Right lobe of liver (tissue), 6 donors: ENCODE results near the gene VPS33A. TPM values are rescaled to one million over a fixed set of nuclear protein-coding genes. Genes with fewer than 3 reads are reported as not detected.

Experiments
- ATAC-seq, 4 donors: fragments of 200-7000 bp; cut with Tn5 transposase; one replicate each; pipeline ENCODE4 v1.9.1; 2020; ENCODE audit warnings: mild to moderate bottlenecking in 4 of 4, moderate library complexity in 4 of 4
- DNase-seq, 3 donors: peaks; one replicate each; pipeline ENCODE4 v3.0.0-alpha.2; 2020
- H3K27ac ChIP-seq, 3 donors: fragments of 200-600 bp; one replicate each; pipeline ENCODE4 v1.8.0; 2022
- H3K27me3 ChIP-seq, 2 donors: fragments of 200-600 bp; one replicate each; pipeline ENCODE4 v1.8.0; 2022
- H3K36me3 ChIP-seq, 4 donors: fragments of 200-600 bp; sonication (generic) in 1 of 4; one replicate each; pipeline versions ENCODE4 v1.5.1 to v1.8.0; 2017 to 2022; ENCODE audit warnings: control low read depth in 1 of 4
- H3K4me1 ChIP-seq, 4 donors: fragments of 200-600 bp; sonication (generic) in 1 of 4; one replicate each; pipeline versions ENCODE4 v1.5.1 to v1.8.0; 2017 to 2022; ENCODE audit warnings: control low read depth in 1 of 4
- H3K4me3 ChIP-seq, 3 donors: fragments of 200-600 bp; one replicate each; pipeline ENCODE4 v1.8.0; 2022
- H3K9me3 ChIP-seq, 4 donors: fragments of 200-600 bp; sonication (generic) in 1 of 4; one replicate each; pipeline versions ENCODE4 v1.5.1 to v1.8.0; 2017 to 2022; ENCODE audit warnings: control low read depth in 1 of 4
- CTCF ChIP-seq, 4 donors: fragments of 200-600 bp in 3 of 4; fragments of 450-650 bp in 1 of 4; IDR thresholded peaks; one replicate each; pipeline versions ENCODE4 v1.5.1 to v1.8.0; 2016 to 2022; ENCODE audit warnings: antibody characterized with exemption in 4 of 4, mild to moderate bottlenecking in 2 of 4
- POLR2A ChIP-seq: fragments of 450-650 bp; IDR thresholded peaks from one replicate; pipeline ENCODE4 v1.6.1; 2017; ENCODE audit warnings: antibody characterized with exemption, mild to moderate bottlenecking
- WGBS: methylation state at CpG from one replicate; pipeline ENCODE4 v1.1.6; 2018; ENCODE audit warnings: low coverage, low lambda C conversion rate; ENCODE audit not compliant: insufficient coverage; ENCODE audit errors: missing lambda C conversion rate; 5-methylcytosine and 5-hydroxymethylcytosine counted together
- intact Hi-C, 2 donors: fragments of 100-400 bp; cut with DNase I; formaldehyde crosslinking; loops; one replicate each; pipeline versions ENCODE4 v1.11.2 to v1.14.1; 2022
- total RNA-seq, 6 experiments: library from RNA; depleted of rRNA in 2 of 6; stranded (reverse); fragments of >200 nt in 2 of 6; fragmentation: NEBNext Ultra II Directional in 3 of 6; extraction: Animal tissue kit (Norgen Biotek cat#: 25700) in 3 of 6; gene quantifications; one replicate each; pipeline versions ENCODE4 v1.1.0 to v1.2.4, GENCODE V29; 2016 to 2023
- donor health status: DM: no; HTN: yes; CAD: no.
- donor health status: DM: no; HTN: no; CAD: no.
- donor health status: DM: no; HTN: no; CAD: no.
- donor health status: DM: no; HTN: yes; CAD: no.
- donor health status: DM: no; HTN: yes; CAD: no.

The VPS33A gene
- total RNA-seq, 6 experiments from 2014 or later: 8.5 to 14.7 (median 11.6) TPM

- DNase-seq: no peak
- Histone ChIP-seq H3K36me3 (peaks cover 0 to 57% (median 14%) of the 10 kb centered on the region in 4 donors), H3K4me3 (no peak overlapping the region), H3K27me3 (no peaks in the 10 kb centered on the region), H3K4me1 (no peaks in the 10 kb centered on the region), H3K9me3 (no peaks in the 10 kb centered on the region), H3K27ac (no peak overlapping the region)
- no peak for ATAC-seq
- TF ChIP-seq CTCF (IDR thresholded peaks at IDR 0.05) (no peak), POLR2A (no peak)
- 89% methylated on average over 8 of the region's 8 CpGs for WGBS
- intact Hi-C loops: no loop called here
These were observed 25.1 kb upstream of the VPS33A start for GRCh38 chr12:122291431-122291830.

GRCh38 chr12:122283680-122284079, 17.4 kb upstream of the VPS33A start:
- H3K27me3 ChIP-seq: no peaks in the 10 kb centered on the region
- peaks cover 0 to 73% (median 19%) of the 10 kb centered on the region in 4 donors for H3K36me3 ChIP-seq
- H3K27ac ChIP-seq: no peak overlapping the region
- H3K9me3 ChIP-seq: no peaks in the 10 kb centered on the region
- no peak overlapping the region for H3K4me3 ChIP-seq
- TF ChIP-seq POLR2A (no peak), CTCF (IDR thresholded peaks at IDR 0.05) (no peak)
- intact Hi-C loops: no loop called here
- no peaks in the 10 kb centered on the region for H3K4me1 ChIP-seq
- WGBS: 100% methylated on average over 5 of the region's 5 CpGs
- ATAC-seq: no peak
- DNase-seq: no peak

GRCh38 chr12:122282061-122282460, 15.8 kb upstream of the VPS33A start:
- intact Hi-C loops: no loop called here
- 76% methylated on average over 4 of the region's 4 CpGs for WGBS

GRCh38 chr12:122276242-122276641, 9.9 kb upstream of the VPS33A start:
- no peak for DNase-seq
- WGBS: 54% methylated on average over 5 of the region's 7 CpGs
- TF ChIP-seq CTCF (IDR thresholded peaks at IDR 0.05): no peak
- TF ChIP-seq POLR2A: no peak
- Histone ChIP-seq H3K9me3 (no peaks in the 10 kb centered on the region), H3K36me3 (peaks cover 0 to 87% (median 20%) of the 10 kb centered on the region in 4 donors), H3K4me3 (no peak overlapping the region), H3K27me3 (no peaks in the 10 kb centered on the region), H3K4me1 (no peaks in the 10 kb centered on the region), H3K27ac (no peak overlapping the region)
- ATAC-seq: no peak
- intact Hi-C loops: no loop called here

More at GRCh38 chr12:122282061-122282460, 15.8 kb upstream of the VPS33A start:
- no peak for ATAC-seq
- Histone ChIP-seq H3K27ac (no peak overlapping the region), H3K9me3 (no peaks in the 10 kb centered on the region), H3K4me1 (no peaks in the 10 kb centered on the region), H3K4me3 (no peak overlapping the region), H3K36me3 (peaks cover 0 to 74% (median 21%) of the 10 kb centered on the region in 4 donors), H3K27me3 (no peaks in the 10 kb centered on the region)
- TF ChIP-seq POLR2A: no peak
- no peak for DNase-seq

- Histone ChIP-seq H3K36me3 (peaks cover 0 to 83% (median 16%) of the 10 kb centered on the region in 4 donors), H3K9me3 (no peaks in the 10 kb centered on the region), H3K27ac (no peak overlapping the region), H3K4me1 (no peaks in the 10 kb centered on the region), H3K27me3 (no peaks in the 10 kb centered on the region), H3K4me3 (no peak overlapping the region)
- intact Hi-C loops: no loop called here
- TF ChIP-seq CTCF (IDR thresholded peaks at IDR 0.05) (no peak), POLR2A (no peak)
- DNase-seq: no peak
- ATAC-seq: no peak
- 73% methylated on average over 4 of the region's 8 CpGs for WGBS
These were observed 9.2 kb upstream of the VPS33A start for GRCh38 chr12:122275459-122275858.
